ENCODE results near the gene MXRA7. TPM values are rescaled to one million over a fixed set of nuclear protein-coding genes. Genes with fewer than 3 reads are reported as not detected.
"Not testable (repeated sequence)": the region's sequence is repeated elsewhere in the genome, so short reads cannot be mapped to it uniquely, and the experiment has no call there.

MXRA7 gene
- total RNA-seq, 1 experiment from 2014 or later, result 247 TPM

GRCh38 chr17:76700617-76701470 lies 9.9 kb downstream of the MXRA7 start:
- H3K4me3 ChIP-seq, result peak overlapping the region; percentile 46
- H3K9me3 ChIP-seq (replicated peaks), result no peaks in the 10 kb centered on the region
- no peaks in the 10 kb centered on the region for H3K27me3 ChIP-seq
- peak overlapping the region; percentile 86 for H3K27ac ChIP-seq
- peaks cover 41% of the 10 kb centered on the region for H3K4me1 ChIP-seq
- 0 out of 2 replicates have a peak, but pooled peaks cover under 1% of the 10 kb centered on the region for H3K36me3 ChIP-seq
- DNase-seq, result peak; percentile 88 to 93

DNA sequence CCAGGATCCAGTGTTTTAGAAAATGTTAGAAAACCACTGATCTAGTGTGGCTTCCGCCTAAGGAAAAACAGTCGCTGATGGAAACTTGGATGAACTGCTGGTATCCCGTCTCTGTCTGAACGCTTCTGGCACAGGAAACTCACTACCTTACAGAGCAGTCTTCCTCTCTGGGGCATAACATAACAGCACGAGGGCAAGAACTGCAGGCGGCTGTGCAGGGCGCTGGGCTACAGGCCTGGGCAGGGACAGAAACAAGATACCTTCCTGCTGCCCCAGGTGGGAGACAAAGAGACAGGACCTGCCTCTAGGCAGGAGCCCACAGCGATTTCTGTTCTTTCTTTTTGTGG lies 10.5 kb downstream of the MXRA7 start:
- Histone ChIP-seq H3K4me1 (peaks cover 41% of the 10 kb centered on the region), H3K4me3 (peak overlapping the region; percentile 46)

DNA sequence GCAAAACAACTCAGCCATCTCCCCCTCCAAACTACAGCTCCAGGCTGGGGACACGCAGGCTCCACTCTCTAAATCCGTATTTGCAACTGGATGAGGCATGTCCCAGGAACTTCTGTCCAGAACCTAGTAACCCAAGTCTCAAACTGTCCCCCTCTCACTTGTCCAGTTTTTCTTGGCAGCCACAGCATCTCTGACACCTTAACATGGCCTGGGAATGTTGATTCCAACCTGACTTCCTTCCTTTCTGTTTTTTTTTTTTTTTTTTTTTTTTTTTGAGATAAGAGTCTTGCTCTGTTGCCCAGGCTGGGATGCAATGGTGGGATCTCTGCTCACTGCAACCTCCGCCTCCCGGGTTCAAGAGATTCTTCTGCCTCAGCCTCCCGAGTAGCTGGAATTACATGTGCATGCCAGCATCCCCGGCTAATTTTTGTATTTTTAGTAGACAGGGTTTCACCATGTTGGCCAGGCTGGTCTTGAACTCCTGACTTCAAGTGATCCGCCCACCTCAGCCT lies 12.2 kb downstream of the MXRA7 start:
- H3K27me3 ChIP-seq; H3K36me3 ChIP-seq; DNase-seq; H3K27ac ChIP-seq; H3K4me3 ChIP-seq; H3K9me3 ChIP-seq (replicated peaks): not testable (repeated sequence)
- peaks cover 41% of the 10 kb centered on the region for H3K4me1 ChIP-seq

More for the DNA sequence above, 10.5 kb downstream of the MXRA7 start:
- no peak for DNase-seq
- peak overlapping the region; percentile 86 for H3K27ac ChIP-seq
- H3K27me3 ChIP-seq, result no peaks in the 10 kb centered on the region
- H3K9me3 ChIP-seq (replicated peaks), result no peaks in the 10 kb centered on the region
- H3K36me3 ChIP-seq, result peaks cover 4% of the 10 kb centered on the region; the same call in 1 of the 2 replicates

DNA sequence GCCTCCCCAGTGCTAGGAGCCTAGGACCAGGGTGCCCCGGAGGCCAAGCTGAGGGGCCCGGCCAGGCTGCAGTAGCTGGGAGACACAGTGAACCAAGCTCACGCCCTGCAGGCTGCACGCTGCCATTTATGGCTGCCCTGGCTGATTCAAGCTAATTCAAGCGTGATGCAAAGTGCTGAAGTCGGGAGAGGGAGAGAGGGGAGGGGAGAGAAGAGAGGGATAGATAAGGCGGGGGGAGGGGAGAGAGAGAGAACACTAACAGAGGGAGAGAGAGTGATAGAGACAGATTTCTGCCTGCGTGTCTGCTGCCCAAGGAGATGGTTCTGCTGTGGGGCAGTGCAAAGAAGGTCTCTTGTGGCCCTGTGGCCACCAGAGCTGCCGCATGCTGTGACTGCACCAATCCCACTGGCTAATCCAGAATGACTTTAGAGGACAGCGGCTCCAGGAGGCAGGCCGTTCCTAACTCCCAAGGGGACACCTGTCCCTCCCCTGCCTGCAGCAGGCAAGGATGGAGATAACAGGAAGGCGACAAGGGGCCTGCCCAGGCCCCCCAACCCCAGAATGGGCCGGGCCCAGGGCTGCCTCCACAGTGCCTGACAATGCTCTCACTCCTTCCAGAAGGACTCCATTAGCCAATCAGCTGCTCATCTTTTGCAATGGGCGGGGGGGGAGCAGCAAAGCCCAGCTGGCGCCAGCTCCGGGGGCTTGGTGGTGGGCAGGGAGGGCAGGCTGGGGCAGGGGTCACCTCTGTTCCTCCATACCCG lies 12.9 kb downstream of the MXRA7 start:
- Histone ChIP-seq H3K36me3 (peaks cover 4% of the 10 kb centered on the region; the same call in 1 of the 2 replicates), H3K4me3 (no peak overlapping the region), H3K27ac (peak overlapping the region; percentile 65), H3K4me1 (peaks cover 41% of the 10 kb centered on the region), H3K27me3 (no peaks in the 10 kb centered on the region), H3K9me3 (replicated peaks) (no peaks in the 10 kb centered on the region)
- peak; percentile 52 to 70 for DNase-seq

DNA sequence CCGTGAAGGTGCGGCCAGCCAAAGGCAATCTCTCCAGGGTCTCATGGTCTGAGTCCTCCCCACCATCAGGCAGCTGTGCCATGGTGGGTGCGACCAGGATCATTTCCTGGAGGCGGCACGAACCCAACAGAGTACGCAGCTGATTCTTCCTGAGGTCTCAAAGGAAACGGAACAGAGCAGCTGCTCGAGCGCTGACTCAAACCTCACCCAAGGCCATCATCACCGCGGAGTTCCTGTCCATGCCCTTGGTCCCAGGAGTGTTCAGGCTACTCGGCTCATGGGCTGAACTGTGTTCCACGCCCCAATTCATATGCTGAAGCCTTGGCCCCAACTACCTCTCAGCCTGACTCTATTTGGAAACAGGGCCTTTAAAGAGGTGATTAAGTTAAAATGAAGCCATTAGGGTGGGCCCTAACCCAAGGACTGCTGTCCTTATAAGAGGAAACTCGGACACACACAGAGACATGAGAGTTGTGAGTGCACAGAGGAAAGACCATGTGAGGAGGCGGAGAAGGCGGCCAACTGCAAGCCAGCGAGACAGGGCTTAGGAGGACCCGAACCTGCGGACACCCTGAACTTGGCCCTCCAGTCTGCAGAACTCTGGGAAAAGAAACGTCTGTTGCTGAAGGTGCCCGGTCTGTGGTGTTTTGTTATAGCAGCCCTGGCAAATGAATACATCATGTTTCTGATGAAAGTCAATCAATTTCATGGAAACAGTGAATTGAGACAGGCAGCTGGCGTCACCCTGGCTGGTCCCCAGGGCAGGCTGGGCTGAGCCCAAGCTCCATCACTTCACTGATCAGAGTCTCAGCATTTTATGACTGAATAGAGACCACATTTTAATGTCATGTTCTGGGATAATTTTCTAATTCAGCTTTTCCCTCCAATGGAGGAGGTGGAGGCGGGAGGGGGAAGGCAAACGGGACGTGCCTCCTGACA lies 13.7 kb downstream of the MXRA7 start:
- DNase-seq, result peak; percentile 94 to 98
- Histone ChIP-seq H3K36me3 (peaks cover 4% of the 10 kb centered on the region; the same call in 1 of the 2 replicates), H3K27ac (peak overlapping the region; percentile 65), H3K4me3 (no peak overlapping the region), H3K4me1 (peaks cover 41% of the 10 kb centered on the region), H3K27me3 (no peaks in the 10 kb centered on the region), H3K9me3 (replicated peaks) (no peaks in the 10 kb centered on the region)

GRCh38 chr17:76695059-76695831 lies 15.5 kb downstream of the MXRA7 start:
- peaks cover 7% of the 10 kb centered on the region for H3K36me3 ChIP-seq
- DNase-seq, result no peak
- no peak overlapping the region for H3K27ac ChIP-seq
- H3K9me3 ChIP-seq (replicated peaks), result no peaks in the 10 kb centered on the region
- H3K4me1 ChIP-seq, result peaks cover 33% of the 10 kb centered on the region
- H3K27me3 ChIP-seq, result no peaks in the 10 kb centered on the region
- H3K4me3 ChIP-seq, result no peak overlapping the region

DNA sequence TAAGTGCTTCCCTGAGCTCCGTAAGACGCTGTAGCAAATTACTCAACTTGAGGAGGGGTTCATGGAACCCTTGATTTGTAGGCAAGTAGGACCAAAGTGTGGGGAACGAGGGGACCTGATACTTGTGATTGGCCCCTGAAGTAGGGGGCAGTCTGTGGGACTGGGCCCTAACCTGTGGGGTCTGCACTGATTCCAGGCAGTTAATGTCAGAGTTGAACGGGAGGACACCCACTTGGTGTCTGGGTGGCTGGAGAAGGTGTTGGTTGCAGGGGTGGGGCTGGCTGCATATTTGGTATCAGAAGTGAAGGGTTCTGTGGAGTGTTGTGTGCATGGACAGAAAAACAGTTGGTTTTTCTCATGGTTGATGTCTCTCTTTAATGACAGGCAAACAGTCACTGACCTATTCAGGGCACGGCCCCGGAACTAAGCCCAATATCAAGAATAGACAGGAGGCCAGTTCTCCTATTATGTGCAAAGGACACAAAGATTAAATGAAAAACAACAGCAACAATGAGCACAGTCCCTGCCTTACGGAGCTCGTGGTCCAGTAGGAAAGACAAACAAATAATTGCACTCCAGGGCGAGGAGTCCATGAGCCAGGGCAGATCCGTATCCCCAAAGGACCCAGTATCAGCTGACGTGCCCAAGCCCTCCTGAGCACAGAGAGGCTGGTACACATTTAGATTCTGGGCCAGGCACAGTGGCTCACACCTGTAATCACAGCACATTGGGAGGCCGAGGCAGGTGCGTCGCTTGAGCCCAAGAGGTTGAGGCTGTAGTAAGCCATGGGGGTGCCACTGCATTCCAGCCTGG lies 19.2 kb downstream of the MXRA7 start:
- no peak overlapping the region for H3K27ac ChIP-seq
- no peak for DNase-seq
- H3K36me3 ChIP-seq, result peaks cover 7% of the 10 kb centered on the region
- peaks cover 21% of the 10 kb centered on the region for H3K4me1 ChIP-seq
- no peaks in the 10 kb centered on the region for H3K27me3 ChIP-seq
- no peaks in the 10 kb centered on the region for H3K9me3 ChIP-seq (replicated peaks)
- H3K4me3 ChIP-seq, result no peak overlapping the region

- Histone ChIP-seq H3K27ac (no peak overlapping the region), H3K36me3 (peaks cover 5% of the 10 kb centered on the region), H3K9me3 (replicated peaks) (no peaks in the 10 kb centered on the region), H3K4me1 (peaks cover 21% of the 10 kb centered on the region), H3K4me3 (no peak overlapping the region), H3K27me3 (no peaks in the 10 kb centered on the region)
- DNase-seq, result peak in 1 of 2 experiments; percentile 37
Observed at GRCh38 chr17:76690596-76691280, 20.0 kb downstream of the MXRA7 start.

DNA sequence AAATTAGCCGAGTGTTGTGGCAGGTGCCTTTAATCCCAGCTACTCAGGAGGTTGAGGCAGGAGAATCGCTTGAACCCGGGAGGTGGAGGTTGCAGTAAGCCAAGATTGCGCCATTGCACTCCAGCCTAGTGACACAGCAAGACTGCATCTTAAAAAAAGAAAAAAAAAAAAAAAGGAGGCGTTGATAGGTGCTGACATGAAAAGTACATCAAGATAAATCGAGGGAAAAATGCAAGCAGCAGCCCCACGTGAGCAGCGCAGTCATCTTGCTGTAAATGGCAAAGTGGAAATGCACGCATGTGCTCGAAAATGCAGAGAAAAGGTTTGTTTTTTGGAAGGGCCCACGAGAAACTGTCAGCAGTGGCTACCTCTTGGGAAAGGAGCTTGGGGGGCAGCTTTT lies 20.9 kb downstream of the MXRA7 start:
- no peak for DNase-seq
- H3K9me3 ChIP-seq (replicated peaks), result no peaks in the 10 kb centered on the region
- peaks cover 26% of the 10 kb centered on the region for H3K4me1 ChIP-seq
- H3K27ac ChIP-seq, result no peak overlapping the region
- peaks cover 3% of the 10 kb centered on the region; the same call in 1 of the 2 replicates for H3K36me3 ChIP-seq
- no peaks in the 10 kb centered on the region for H3K27me3 ChIP-seq
- no peak overlapping the region for H3K4me3 ChIP-seq

- Histone ChIP-seq H3K36me3 (peaks cover 3% of the 10 kb centered on the region; the same call in 1 of the 2 replicates), H3K9me3 (replicated peaks) (no peaks in the 10 kb centered on the region), H3K4me1 (peaks cover 41% of the 10 kb centered on the region), H3K4me3 (no peak overlapping the region), H3K27ac (peak overlapping the region; percentile 53), H3K27me3 (no peaks in the 10 kb centered on the region)
- no peak for DNase-seq
Observed at GRCh38 chr17:76688165-76688622, 22.6 kb downstream of the MXRA7 start.

GRCh38 chr17:76687298-76688164 lies 23.2 kb downstream of the MXRA7 start:
- no peak for DNase-seq
- Histone ChIP-seq H3K27ac (peak overlapping the region; percentile 53), H3K4me1 (peaks cover 47% of the 10 kb centered on the region), H3K27me3 (no peaks in the 10 kb centered on the region), H3K4me3 (no peak overlapping the region), H3K9me3 (replicated peaks) (no peaks in the 10 kb centered on the region), H3K36me3 (peaks cover 3% of the 10 kb centered on the region; the same call in 1 of the 2 replicates)
